ENCODE results near the gene SMNDC1.
"Not testable (repeated sequence)": the region's sequence is repeated elsewhere in the genome, so short reads cannot be mapped to it uniquely, and the experiment has no call there.

SMNDC1 gene

DNA sequence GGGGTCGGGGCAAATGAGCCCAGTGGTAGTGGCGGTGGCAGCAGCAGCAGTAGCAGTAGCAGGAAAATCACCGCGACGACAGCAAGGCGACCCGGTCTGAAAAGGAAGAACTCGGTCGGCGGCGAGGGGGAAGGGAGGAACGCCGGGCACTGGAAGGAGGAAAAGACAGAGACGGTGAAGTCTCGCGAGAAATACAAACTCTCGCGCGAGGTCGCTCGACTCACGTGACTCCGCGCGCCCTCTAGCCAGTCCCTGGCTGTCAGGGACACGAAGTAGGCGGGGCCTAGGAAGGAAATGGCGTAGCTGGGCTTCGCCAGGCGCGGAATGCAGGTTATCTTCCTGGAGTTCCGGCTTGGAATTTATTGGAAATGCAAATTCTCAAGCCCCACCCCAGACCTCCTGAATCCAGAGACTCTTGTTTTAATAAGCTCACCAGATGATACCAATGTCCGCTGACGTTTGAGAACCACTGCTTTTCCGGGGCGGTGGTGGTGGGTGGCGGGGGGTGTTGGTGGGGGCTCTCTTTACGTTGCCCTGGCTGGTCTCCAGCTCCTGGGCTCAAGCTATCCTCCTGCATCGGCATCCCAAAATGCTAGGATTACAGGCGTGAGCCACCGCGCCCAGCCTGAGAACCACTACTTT lies at the start of gene SMNDC1:
Gene SMNDC1 (minus strand): TSS at position 141 of the 642 bp plus-strand sequence. CDS start 1,333 bp downstream, outside the sequence.
- DNase-seq, result peak; percentile 94

DNA sequence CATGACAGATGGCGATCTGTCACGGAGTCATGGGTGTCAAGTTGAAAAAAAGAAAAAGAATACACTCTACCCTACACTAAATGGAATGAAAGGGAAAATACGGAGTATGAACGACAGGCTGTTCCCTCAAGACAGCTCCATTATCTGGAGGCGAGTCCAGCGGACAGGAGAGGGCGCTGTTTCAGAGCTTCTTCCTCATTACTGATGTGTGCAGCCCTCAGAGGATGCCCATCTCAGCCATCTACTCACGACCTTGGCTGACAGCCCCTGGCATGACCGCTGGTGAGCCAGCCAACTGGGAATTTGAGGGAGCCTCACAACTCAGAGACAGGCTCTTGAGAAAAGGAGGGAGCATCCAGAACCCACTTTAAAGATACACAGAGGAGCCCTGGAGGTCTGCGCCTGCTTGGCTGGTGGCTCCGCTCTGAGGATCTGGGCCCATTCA lies 49.6 kb upstream of the SMNDC1 start:
- peak; percentile 31 for DNase-seq

- DNase-seq, result no peak
Measured at GRCh38 chr10:110353244-110354119, 48.8 kb upstream of the SMNDC1 start.

DNA sequence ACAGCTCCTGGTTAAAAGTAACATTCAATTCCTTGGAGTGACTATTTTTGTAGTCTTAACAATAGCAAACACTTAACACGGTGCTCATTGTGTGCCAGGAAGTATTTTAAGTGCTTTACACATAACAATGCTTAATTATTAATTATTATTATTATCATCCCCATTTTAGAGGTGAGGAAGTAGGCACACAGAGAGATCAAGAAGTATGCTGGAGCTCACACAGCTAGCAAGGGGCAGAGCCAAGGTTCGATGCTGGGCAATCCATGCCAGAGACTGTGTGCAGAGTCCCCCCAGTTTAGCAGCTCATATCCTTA lies 48.2 kb upstream of the SMNDC1 start:
- no peak for DNase-seq

GRCh38 chr10:110350812-110351211 lies 46.1 kb upstream of the SMNDC1 start:
- no peak for DNase-seq

- DNase-seq, result no peak
Measured at GRCh38 chr10:110349831-110350230, 45.1 kb upstream of the SMNDC1 start.

DNA sequence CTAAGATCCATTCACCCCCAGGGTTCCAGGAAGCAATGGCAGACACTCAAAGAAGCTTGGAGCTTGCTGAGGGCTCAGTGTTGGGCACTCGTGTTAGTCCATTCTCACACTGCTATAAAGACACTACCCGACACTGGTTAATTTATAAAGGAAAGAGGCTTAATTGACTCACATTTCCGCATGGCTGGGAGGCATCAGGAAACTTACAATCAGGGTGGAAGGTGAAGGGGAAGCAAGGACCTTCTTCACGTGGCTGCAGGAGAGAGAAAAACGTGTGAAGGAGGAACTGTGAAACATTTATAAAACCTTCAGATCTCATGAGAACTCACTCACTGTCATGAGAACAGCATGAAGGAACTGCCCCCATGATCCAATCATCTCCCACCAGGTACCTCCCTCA lies 44.7 kb upstream of the SMNDC1 start:
- DNase-seq, result no peak

- DNase-seq, result no peak
Measured at GRCh38 chr10:110348336-110348735, 43.6 kb upstream of the SMNDC1 start.

- DNase-seq, result no peak
Measured at GRCh38 chr10:110346914-110347313, 42.2 kb upstream of the SMNDC1 start.

GRCh38 chr10:110345286-110345685 lies 40.6 kb upstream of the SMNDC1 start:
- DNase-seq, result no peak

DNA sequence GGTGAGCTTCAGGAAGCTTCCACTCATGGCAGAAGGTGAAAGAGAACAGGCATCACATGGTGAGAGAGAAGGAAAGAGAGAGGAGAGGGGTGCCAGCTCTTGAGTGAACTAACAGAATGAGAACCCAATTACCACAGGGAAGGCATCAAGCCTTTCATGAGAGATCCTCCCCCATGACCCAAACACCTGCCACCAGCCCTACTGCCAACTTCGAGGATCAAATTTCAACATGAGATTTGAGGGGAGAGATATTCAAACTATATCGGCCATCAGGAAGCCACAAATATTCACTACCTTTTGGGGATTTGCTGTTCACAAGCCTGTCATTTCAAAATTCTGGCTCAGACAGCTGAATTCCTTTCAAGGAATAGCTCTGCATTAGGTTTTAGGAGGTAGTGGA lies 39.9 kb upstream of the SMNDC1 start:
- DNase-seq, result no peak

- no peak for DNase-seq
Measured at GRCh38 chr10:110343947-110344346, 39.2 kb upstream of the SMNDC1 start.

DNA sequence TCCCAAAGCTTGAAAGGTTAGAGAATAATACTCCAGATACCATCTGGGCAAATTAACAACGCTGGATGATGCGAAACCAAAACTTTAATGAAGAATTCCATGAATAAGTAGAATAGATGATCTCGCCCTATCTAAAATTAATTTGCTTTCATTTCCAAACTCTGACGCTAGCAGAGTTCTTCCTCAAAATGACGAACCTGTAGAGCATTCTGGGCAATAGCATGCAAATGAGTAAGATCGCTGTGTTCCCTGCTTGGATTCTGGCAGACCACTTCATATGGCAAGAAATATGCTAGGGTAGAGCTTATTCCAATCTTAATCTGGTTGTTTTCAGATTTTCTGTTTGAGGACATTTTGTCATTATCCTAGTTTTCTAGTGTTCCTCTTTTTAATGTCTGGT lies 36.1 kb upstream of the SMNDC1 start:
- no peak for DNase-seq

GRCh38 chr10:110340122-110340521 lies 35.4 kb upstream of the SMNDC1 start:
- DNase-seq, result no peak

GRCh38 chr10:110337906-110338305 lies 33.2 kb upstream of the SMNDC1 start:
- no peak for DNase-seq

- DNase-seq, result no peak
Measured at GRCh38 chr10:110337401-110337800, 32.7 kb upstream of the SMNDC1 start.

GRCh38 chr10:110336111-110336721 lies 31.5 kb upstream of the SMNDC1 start:
- no peak for DNase-seq

DNA sequence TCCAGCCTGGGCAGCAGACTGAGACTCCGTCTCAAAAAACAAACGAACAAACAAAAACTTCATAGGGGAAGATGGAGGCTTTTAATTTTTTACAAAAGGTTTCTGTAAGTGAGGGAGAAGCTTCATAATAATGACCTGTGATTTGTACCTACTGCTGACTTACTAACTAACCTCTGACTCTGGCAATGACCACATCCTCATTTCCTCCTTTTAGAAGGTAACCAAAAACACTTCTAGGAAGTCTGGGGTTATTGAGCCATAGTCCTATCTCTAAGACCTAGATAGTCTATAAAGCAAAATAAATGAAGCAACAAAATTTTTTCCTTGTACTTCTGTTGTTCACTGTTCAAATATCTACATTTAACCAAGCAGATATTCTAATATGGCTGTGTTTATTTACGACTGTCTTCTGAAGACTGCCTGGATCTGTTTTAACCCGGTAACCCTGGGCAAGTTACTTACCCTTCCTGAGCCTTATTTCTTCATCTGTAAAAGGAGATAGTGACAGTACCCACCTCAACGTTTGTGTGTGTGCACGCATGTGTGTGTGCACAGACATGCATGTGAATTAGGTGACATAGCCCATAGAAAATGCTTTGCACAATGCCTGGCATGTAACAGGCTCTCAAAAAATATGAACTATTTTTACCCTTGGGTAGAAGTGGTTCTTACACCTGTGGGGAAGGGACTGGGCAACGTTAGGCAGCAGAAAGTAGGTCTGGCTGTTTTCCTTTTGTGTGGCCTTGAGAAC lies 30.8 kb upstream of the SMNDC1 start:
- no peak for DNase-seq

DNA sequence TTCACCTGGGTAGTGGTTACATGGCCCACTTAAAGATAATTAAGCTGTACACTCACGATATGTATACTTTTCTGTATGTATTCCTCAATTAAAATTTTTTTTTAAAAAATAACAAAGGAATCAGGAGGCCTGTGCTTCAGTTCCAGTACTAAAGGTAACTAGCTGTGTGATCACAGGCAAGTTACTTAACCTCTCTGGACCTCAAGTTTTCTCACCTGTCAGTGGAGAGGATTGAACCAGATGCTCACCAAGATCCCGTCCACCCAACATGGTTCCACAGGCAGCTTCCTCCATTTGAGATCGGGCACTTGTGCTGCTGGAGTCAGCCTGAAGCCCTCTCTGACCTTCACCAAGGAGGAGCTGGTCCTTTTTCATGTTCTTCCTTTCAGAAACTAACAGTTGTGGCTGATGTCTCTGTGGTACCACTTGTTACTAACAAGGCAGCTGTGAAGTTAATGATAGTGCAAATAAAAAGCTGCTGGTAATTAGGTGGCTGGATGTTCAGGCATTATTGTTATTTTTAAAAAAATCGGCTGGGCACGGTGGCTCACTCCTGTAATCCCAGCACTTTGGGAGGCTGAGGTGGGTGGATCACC lies 29.4 kb upstream of the SMNDC1 start:
- DNase-seq, result no peak

- not testable (repeated sequence) for DNase-seq
Measured at GRCh38 chr10:110331226-110331795, 26.6 kb upstream of the SMNDC1 start.

DNA sequence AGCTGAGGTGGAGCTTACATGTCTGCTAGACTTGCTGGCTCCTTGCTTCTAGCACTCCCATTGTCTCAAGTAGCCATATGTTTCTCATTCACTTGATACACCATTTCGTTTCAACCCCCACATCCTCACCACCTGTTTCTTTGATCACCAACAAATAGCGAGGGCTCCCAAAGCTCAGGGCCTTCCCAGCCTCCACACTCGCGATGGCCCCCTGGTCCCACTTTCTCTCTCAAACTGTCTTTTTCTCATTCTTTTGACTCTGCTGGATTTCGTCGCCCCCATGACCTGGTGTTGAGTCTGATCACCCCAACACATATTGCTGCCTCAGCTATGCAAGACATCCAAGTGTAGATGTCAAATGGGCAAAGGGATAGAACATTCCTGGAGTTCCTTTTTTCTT lies 26.0 kb upstream of the SMNDC1 start:
- DNase-seq, result no peak

GRCh38 chr10:110327262-110327914 lies 22.7 kb upstream of the SMNDC1 start:
- no peak for DNase-seq

All from NCI-H345 (cell line).